Stimulated activated naive CD4-positive, alpha-beta T cell (primary cell): Measurements from ENCODE around the gene SEMA5A.
"Not testable (repeated sequence)": the region's sequence is repeated elsewhere in the genome, so short reads cannot be mapped to it uniquely, and the experiment has no call there.

Experiments used
- DNase-seq, 6 experiments: peaks; one replicate each; lab custom pipeline; 2025; lab: John Stamatoyannopoulos, UW

SEMA5A gene

GRCh38 chr5:9358961-9359685, 186.8 kb downstream of the SEMA5A start:
- DNase-seq: no peak

- DNase-seq: no peak
Measured at GRCh38 chr5:9356351-9356825, 189.5 kb downstream of the SEMA5A start.

- no peak for DNase-seq
Measured at GRCh38 chr5:9354336-9355081, 191.4 kb downstream of the SEMA5A start.

GRCh38 chr5:9353048-9353447, 192.8 kb downstream of the SEMA5A start:
- DNase-seq: not testable (repeated sequence)

GRCh38 chr5:9351546-9351945, 194.3 kb downstream of the SEMA5A start:
- no peak for DNase-seq

GRCh38 chr5:9350301-9350797, 195.5 kb downstream of the SEMA5A start:
- DNase-seq: no peak

- no peak for DNase-seq
Measured at GRCh38 chr5:9348401-9348996, 197.4 kb downstream of the SEMA5A start.

- no peak for DNase-seq
Measured at GRCh38 chr5:9347541-9348295, 198.2 kb downstream of the SEMA5A start.

GRCh38 chr5:9347032-9347431, 198.8 kb downstream of the SEMA5A start:
- DNase-seq: no peak

GRCh38 chr5:9344751-9345240, 201.1 kb downstream of the SEMA5A start:
- DNase-seq: no peak

- DNase-seq: no peak
Measured at GRCh38 chr5:9343146-9343850, 202.6 kb downstream of the SEMA5A start.

GRCh38 chr5:9342161-9342787, 203.6 kb downstream of the SEMA5A start:
- DNase-seq: no peak

- no peak for DNase-seq
Measured at GRCh38 chr5:9340085-9340484, 205.8 kb downstream of the SEMA5A start.

GRCh38 chr5:9339206-9339818, 206.6 kb downstream of the SEMA5A start:
- no peak for DNase-seq

- no peak for DNase-seq
Measured at GRCh38 chr5:9338796-9339195, 207.1 kb downstream of the SEMA5A start.

- no peak for DNase-seq
Measured at GRCh38 chr5:9337928-9338595, 207.8 kb downstream of the SEMA5A start.

- no peak for DNase-seq
Measured at GRCh38 chr5:9335754-9336495, 209.9 kb downstream of the SEMA5A start.

- DNase-seq: no peak
Measured at GRCh38 chr5:9335269-9335668, 210.6 kb downstream of the SEMA5A start.

GRCh38 chr5:9332026-9332425, 213.8 kb downstream of the SEMA5A start:
- DNase-seq: no peak
